ENCODE results near the gene KCND1. TPM values are rescaled to one million over a fixed set of nuclear protein-coding genes. Genes with fewer than 3 reads are reported as not detected.
A peak's percentile ranks its signal among the peaks of the same experiment; 100 is the strongest.

Gene KCND1
- total RNA-seq, 2 donors from 2014 or later = 3.8 to 5.0 TPM

GRCh38 chrX:48918301-48918642 lies 53.4 kb downstream of the KCND1 start:
- TF ChIP-seq CTCF (IDR thresholded peaks at IDR 0.05) = no peak
- Histone ChIP-seq H3K36me3 (peaks cover 7% of the 10 kb centered on the region), H3K27me3 (replicated peaks; ENCODE audit: insufficient read depth) (no peaks in the 10 kb centered on the region), H3K9me3 (no peaks in the 10 kb centered on the region), H3K27ac (peak overlapping the region; percentile 85 to 91), H3K4me1 (ENCODE audit: control insufficient read depth in 1 of 2, low read depth in 2 of 2) (peaks cover 0 to 5% of the 10 kb centered on the region in 2 donors), H3K4me3 (peak overlapping the region; percentile 82)
- DNase-seq (ENCODE audit: low spot score) (no peak), ATAC-seq (ENCODE audit: insufficient number of reproducible peaks, low FRiP score, low read depth) (no peak)

- Histone ChIP-seq H3K36me3 (no peaks in the 10 kb centered on the region), H3K27ac (peak overlapping the region in 1 of 2 donors; percentile 74), H3K9me3 (no peaks in the 10 kb centered on the region), H3K27me3 (replicated peaks; ENCODE audit: insufficient read depth) (no peaks in the 10 kb centered on the region), H3K4me3 (peak overlapping the region; percentile 82), H3K4me1 (ENCODE audit: control insufficient read depth in 1 of 2, low read depth in 2 of 2) (peaks cover 0 to 5% of the 10 kb centered on the region in 2 donors)
- ATAC-seq (ENCODE audit: insufficient number of reproducible peaks, low FRiP score, low read depth) (peak; percentile 71), DNase-seq (ENCODE audit: low spot score) (peak; percentile 77)
- TF ChIP-seq CTCF (IDR thresholded peaks at IDR 0.05) = peak; percentile 88
Measured at GRCh38 chrX:48917139-48918001, 54.3 kb downstream of the KCND1 start.

GRCh38 chrX:48914593-48915493 lies 56.8 kb downstream of the KCND1 start:
- peaks cover 0 to 5% of the 10 kb centered on the region in 2 donors for H3K4me1 ChIP-seq (ENCODE audit: control insufficient read depth in 1 of 2, low read depth in 2 of 2)
- TF ChIP-seq CTCF (IDR thresholded peaks at IDR 0.05) = no peak
- DNase-seq (ENCODE audit: low spot score) (no peak), ATAC-seq (ENCODE audit: insufficient number of reproducible peaks, low FRiP score, low read depth) (no peak)
- no peak overlapping the region for H3K4me3 ChIP-seq
- no peaks in the 10 kb centered on the region for H3K36me3 ChIP-seq
- H3K9me3 ChIP-seq = no peaks in the 10 kb centered on the region
- H3K27me3 ChIP-seq (replicated peaks; ENCODE audit: insufficient read depth) = no peaks in the 10 kb centered on the region
- no peak overlapping the region for H3K27ac ChIP-seq

- no peak for TF ChIP-seq CTCF (IDR thresholded peaks at IDR 0.05)
- no peak overlapping the region for H3K4me3 ChIP-seq
- peaks cover 0 to 5% of the 10 kb centered on the region in 2 donors for H3K4me1 ChIP-seq (ENCODE audit: control insufficient read depth in 1 of 2, low read depth in 2 of 2)
- ATAC-seq (ENCODE audit: insufficient number of reproducible peaks, low FRiP score, low read depth) (no peak), DNase-seq (ENCODE audit: low spot score) (no peak)
- H3K27ac ChIP-seq = no peak overlapping the region
- H3K9me3 ChIP-seq = no peaks in the 10 kb centered on the region
- no peaks in the 10 kb centered on the region for H3K27me3 ChIP-seq (replicated peaks; ENCODE audit: insufficient read depth)
- H3K36me3 ChIP-seq = no peaks in the 10 kb centered on the region
Measured at GRCh38 chrX:48913605-48914366, 57.9 kb downstream of the KCND1 start.
